ENCODE measurements around the gene PRKAR2B. TPM values are rescaled to one million over a fixed set of nuclear protein-coding genes. Genes with fewer than 3 reads are reported as not detected.

The PRKAR2B gene
- total and polyA plus RNA-seq, 2 donors (not counting 1 experiment from before 2014, with no cell fraction given) = 0.07 to 0.81 TPM

DNA sequence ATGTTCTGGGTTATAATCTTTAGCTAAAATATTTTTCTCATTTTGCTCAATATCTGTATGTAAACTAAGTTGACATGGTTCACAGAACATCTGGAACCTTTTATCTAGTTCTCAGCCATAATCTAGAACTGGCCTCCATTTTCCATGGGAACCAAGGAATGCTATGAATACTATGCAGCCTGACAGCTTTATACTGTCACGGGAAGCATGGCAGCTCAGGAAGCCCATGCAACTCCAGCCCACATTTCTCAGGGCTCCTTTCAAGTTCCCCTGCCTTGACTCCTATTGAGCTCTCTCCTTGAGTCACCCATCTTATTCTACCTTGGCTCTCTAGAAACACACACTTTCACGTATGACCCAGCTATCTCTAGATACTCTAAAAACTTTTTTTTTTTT lies 36.6 kb upstream of the PRKAR2B start:
- no peaks in the 10 kb centered on the region for H3K9me3 Mint-ChIP-seq (ENCODE audit: insufficient read depth)
- Histone ChIP-seq H3K79me2 (ENCODE audit: control insufficient read depth, insufficient read depth, low read length) (no peaks in the 10 kb centered on the region), H3K36me3 (replicated peaks in 1 of 2; ENCODE audit: control extremely low read depth in 1 of 2, control insufficient read depth in 1 of 2, extremely low read depth in 1 of 2, insufficient read depth in 2 of 2, low read length in 1 of 2) (no peaks in the 10 kb centered on the region), H3K4me2 (replicated peaks; ENCODE audit: low read depth, low read length, poor library complexity, severe bottlenecking) (no peak overlapping the region), H3K9me3 (ENCODE audit: control extremely low read depth in 1 of 3, control insufficient read depth in 2 of 3, insufficient read depth in 1 of 3, low read length in 2 of 3) (no peaks in the 10 kb centered on the region), H3K4me3 (ENCODE audit: control extremely low read depth in 1 of 5, extremely low read depth in 1 of 5, insufficient read depth in 1 of 5, low read depth in 2 of 5, low read length in 4 of 5) (no peak overlapping the region), H3K27ac (ENCODE audit: low read length in 2 of 2) (no peak overlapping the region), H3K9ac (ENCODE audit: low read length) (no peak overlapping the region), H3K4me1 (ENCODE audit: control insufficient read depth in 2 of 2, insufficient read depth in 2 of 2, low read length in 2 of 2) (no peaks in the 10 kb centered on the region), H3K27me3 (replicated peaks in 1 of 4; ENCODE audit: control extremely low read depth in 1 of 4, control insufficient read depth in 3 of 4, insufficient read depth in 4 of 4, low read length in 3 of 4) (no peaks in the 10 kb centered on the region), H2AFZ (ENCODE audit: insufficient read depth, low read depth, low read length, poor library complexity, severe bottlenecking) (no peak overlapping the region), H4K20me1 (ENCODE audit: control insufficient read depth, insufficient read depth, low read length, poor library complexity, severe bottlenecking) (no peaks in the 10 kb centered on the region)
- no peak for ATAC-seq (ENCODE audit: low read depth)
- CTCF ChIA-PET = interaction anchor here (0.7 to 1.2 kb wide), 2 partner anchors 13 to 142 kb away, joined by 3 to 4 read pairs; no protein-coding TSS in a partner anchor
- WGBS (ENCODE audit: insufficient coverage) = 47% methylated on average over 2 of the region's 2 CpGs
- POLR2A ChIA-PET = no interaction called here
- H3K27me3 Mint-ChIP-seq = peaks cover 8% of the 10 kb centered on the region
- TF ChIP-seq, protein P1, sequence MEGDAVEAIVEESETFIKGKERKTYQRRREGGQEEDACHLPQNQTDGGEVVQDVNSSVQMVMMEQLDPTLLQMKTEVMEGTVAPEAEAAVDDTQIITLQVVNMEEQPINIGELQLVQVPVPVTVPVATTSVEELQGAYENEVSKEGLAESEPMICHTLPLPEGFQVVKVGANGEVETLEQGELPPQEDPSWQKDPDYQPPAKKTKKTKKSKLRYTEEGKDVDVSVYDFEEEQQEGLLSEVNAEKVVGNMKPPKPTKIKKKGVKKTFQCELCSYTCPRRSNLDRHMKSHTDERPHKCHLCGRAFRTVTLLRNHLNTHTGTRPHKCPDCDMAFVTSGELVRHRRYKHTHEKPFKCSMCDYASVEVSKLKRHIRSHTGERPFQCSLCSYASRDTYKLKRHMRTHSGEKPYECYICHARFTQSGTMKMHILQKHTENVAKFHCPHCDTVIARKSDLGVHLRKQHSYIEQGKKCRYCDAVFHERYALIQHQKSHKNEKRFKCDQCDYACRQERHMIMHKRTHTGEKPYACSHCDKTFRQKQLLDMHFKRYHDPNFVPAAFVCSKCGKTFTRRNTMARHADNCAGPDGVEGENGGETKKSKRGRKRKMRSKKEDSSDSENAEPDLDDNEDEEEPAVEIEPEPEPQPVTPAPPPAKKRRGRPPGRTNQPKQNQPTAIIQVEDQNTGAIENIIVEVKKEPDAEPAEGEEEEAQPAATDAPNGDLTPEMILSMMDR (IDR thresholded peaks at IDR 0.05) = no peak
- TF ChIP-seq EZH2 (IDR thresholded peaks at IDR 0.05; ENCODE audit: borderline replicate concordance, insufficient read depth, low read depth, low read length, poor library complexity, severe bottlenecking) = no peak
- no peak overlapping the region for H3K4me3 Mint-ChIP-seq
- H3K27ac Mint-ChIP-seq = no peak overlapping the region
- H3K4me1 Mint-ChIP-seq = no peaks in the 10 kb centered on the region
- intact Hi-C loops (cut with micrococcal nuclease) = no loop called here
- DNase-seq = no peak

DNA sequence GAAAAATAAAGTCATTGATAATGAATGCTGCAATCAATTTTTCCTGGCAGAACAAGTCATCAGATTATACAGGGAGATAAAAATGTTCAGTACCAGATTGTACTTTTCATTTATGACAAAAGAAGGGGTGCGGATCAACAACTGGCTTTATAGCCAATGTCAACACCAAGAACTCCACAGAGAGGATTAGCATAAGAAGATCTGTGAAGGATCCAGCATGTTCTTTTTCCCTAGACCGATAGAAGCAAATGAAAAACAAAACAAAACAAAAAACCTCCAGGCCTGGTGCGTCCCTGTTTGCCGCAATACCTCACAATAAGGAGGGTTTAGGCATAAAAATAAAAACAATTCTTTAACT lies 34.7 kb upstream of the PRKAR2B start:
- H3K27me3 Mint-ChIP-seq = peaks cover 10% of the 10 kb centered on the region
- no peak overlapping the region for H3K9ac ChIP-seq (ENCODE audit: low read length)
- H3K27me3 ChIP-seq (replicated peaks in 1 of 4; ENCODE audit: control extremely low read depth in 1 of 4, control insufficient read depth in 3 of 4, insufficient read depth in 4 of 4, low read length in 3 of 4) = no peaks in the 10 kb centered on the region
- no peak for TF ChIP-seq EZH2 (IDR thresholded peaks at IDR 0.05; ENCODE audit: borderline replicate concordance, insufficient read depth, low read depth, low read length, poor library complexity, severe bottlenecking)
- TF ChIP-seq, protein P1 (IDR thresholded peaks at IDR 0.05) = no peak
- no peaks in the 10 kb centered on the region for H3K36me3 ChIP-seq (replicated peaks in 1 of 2; ENCODE audit: control extremely low read depth in 1 of 2, control insufficient read depth in 1 of 2, extremely low read depth in 1 of 2, insufficient read depth in 2 of 2, low read length in 1 of 2)
- DNase-seq (no peak), ATAC-seq (ENCODE audit: low read depth) (no peak)
- H3K4me2 ChIP-seq (replicated peaks; ENCODE audit: low read depth, low read length, poor library complexity, severe bottlenecking) = no peak overlapping the region
- H3K4me3 ChIP-seq (ENCODE audit: control extremely low read depth in 1 of 5, extremely low read depth in 1 of 5, insufficient read depth in 1 of 5, low read depth in 2 of 5, low read length in 4 of 5) = no peak overlapping the region
- no peak overlapping the region for H3K27ac ChIP-seq (ENCODE audit: low read length in 2 of 2)
- no CpG with 5 or more reads among the region's 4 CpGs for WGBS (ENCODE audit: insufficient coverage)
- no peak overlapping the region for H2AFZ ChIP-seq (ENCODE audit: insufficient read depth, low read depth, low read length, poor library complexity, severe bottlenecking)
- ChIA-PET POLR2A (no interaction called here), CTCF (no interaction called here)
- no peaks in the 10 kb centered on the region for H3K4me1 ChIP-seq (ENCODE audit: control insufficient read depth in 2 of 2, insufficient read depth in 2 of 2, low read length in 2 of 2)
- H3K27ac Mint-ChIP-seq = no peak overlapping the region
- intact Hi-C loops (cut with micrococcal nuclease) = no loop called here
- no peaks in the 10 kb centered on the region for H3K9me3 ChIP-seq (ENCODE audit: control extremely low read depth in 1 of 3, control insufficient read depth in 2 of 3, insufficient read depth in 1 of 3, low read length in 2 of 3)
- no peak overlapping the region for H3K4me3 Mint-ChIP-seq
- no peaks in the 10 kb centered on the region for H4K20me1 ChIP-seq (ENCODE audit: control insufficient read depth, insufficient read depth, low read length, poor library complexity, severe bottlenecking)
- no peaks in the 10 kb centered on the region for H3K79me2 ChIP-seq (ENCODE audit: control insufficient read depth, insufficient read depth, low read length)
- no peaks in the 10 kb centered on the region for H3K4me1 Mint-ChIP-seq
- no peaks in the 10 kb centered on the region for H3K9me3 Mint-ChIP-seq (ENCODE audit: insufficient read depth)
